ENCODE measurements around the gene COL8A2.

DNA sequence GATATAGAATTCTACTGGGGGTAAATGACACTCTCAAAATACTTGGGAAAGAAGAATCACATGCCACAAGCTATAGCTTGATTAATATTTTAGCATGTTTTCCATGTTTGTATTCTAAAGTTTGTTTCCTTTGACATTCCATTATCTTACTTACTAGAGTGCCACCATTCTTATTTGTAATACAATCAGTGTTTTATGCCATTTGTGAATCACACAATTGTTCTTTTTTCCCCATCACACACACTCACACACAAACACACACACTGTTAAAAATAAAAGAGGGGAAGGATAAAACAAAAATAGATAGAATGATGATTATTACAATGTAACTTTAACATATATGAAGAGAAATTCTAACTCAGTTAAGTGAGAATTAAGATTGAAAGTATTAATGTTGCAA lies 57.2 kb downstream of the COL8A2 start:
- no peak for TF ChIP-seq ELF4 (IDR thresholded peaks at IDR 0.05)
- no peak for TF ChIP-seq FOXK2 (IDR thresholded peaks at IDR 0.05)
- TF ChIP-seq CTBP1 (IDR thresholded peaks at IDR 0.05; ENCODE audit: borderline replicate concordance): no peak
- no peak for TF ChIP-seq FOXM1 (IDR thresholded peaks at IDR 0.05; ENCODE audit: borderline replicate concordance)
- TF ChIP-seq ZNF384 (IDR thresholded peaks at IDR 0.05): no peak
- TF ChIP-seq SP1 (IDR thresholded peaks at IDR 0.05): no peak
- no peak for TF ChIP-seq BHLHE40 (IDR thresholded peaks at IDR 0.05; ENCODE audit: borderline replicate concordance)
- TF ChIP-seq PKNOX1 (IDR thresholded peaks at IDR 0.05): no peak
- no peak for TF ChIP-seq SUZ12 (IDR thresholded peaks at IDR 0.05)
- TF ChIP-seq NFRKB (IDR thresholded peaks at IDR 0.05): no peak
- TF ChIP-seq ARNT (IDR thresholded peaks at IDR 0.05): no peak
- no peak for TF ChIP-seq HDGF (IDR thresholded peaks at IDR 0.05; ENCODE audit: borderline replicate concordance)
